HG03457 (cell line): ENCODE results near the gene S100A5.
"Not testable (repeated sequence)": the region's sequence is repeated elsewhere in the genome, so short reads cannot be mapped to it uniquely, and the experiment has no call there.

ENCODE experiments used
- ATAC-seq: cut with Tn5 transposase; IDR thresholded peaks from one replicate; pipeline ENCODE4 v1.9.1; 2021; ENCODE audit warnings: moderate number of reproducible peaks; ENCODE audit not compliant: unreplicated experiment

S100A5 gene

GRCh38 chr1:153535242-153536011 lies 5.3 kb downstream of the S100A5 start, which contains the start of gene S100A6:
TSS of gene S100A6 (minus strand) at chr1:153535991. CDS start at chr1:153535339, 652 bp downstream.
- no peak for ATAC-seq

GRCh38 chr1:153534925-153535241 lies 5.9 kb downstream of the S100A5 start:
- ATAC-seq: no peak

GRCh38 chr1:153534226-153534924 lies 6.4 kb downstream of the S100A5 start:
- no peak for ATAC-seq

- ATAC-seq: no peak
These were observed 7.0 kb downstream of the S100A5 start for GRCh38 chr1:153533689-153534201.

- no peak for ATAC-seq
These were observed 7.8 kb downstream of the S100A5 start for GRCh38 chr1:153532769-153533599.

- no peak for ATAC-seq
These were observed 8.6 kb downstream of the S100A5 start for GRCh38 chr1:153532181-153532580.

- ATAC-seq: no peak
These were observed 9.1 kb downstream of the S100A5 start for GRCh38 chr1:153531638-153532037.

- ATAC-seq: no peak
These were observed 13.1 kb downstream of the S100A5 start for GRCh38 chr1:153527683-153528040.

GRCh38 chr1:153527023-153527682 lies 13.6 kb downstream of the S100A5 start:
- ATAC-seq: no peak

GRCh38 chr1:153526132-153526543 lies 14.6 kb downstream of the S100A5 start:
- ATAC-seq: no peak

GRCh38 chr1:153525088-153525728 lies 15.5 kb downstream of the S100A5 start:
- ATAC-seq: no peak

- ATAC-seq: not testable (repeated sequence)
These were observed 18.2 kb downstream of the S100A5 start for GRCh38 chr1:153522353-153523048.

GRCh38 chr1:153521808-153522207 lies 18.9 kb downstream of the S100A5 start:
- ATAC-seq: not testable (repeated sequence)

- no peak for ATAC-seq
These were observed 19.8 kb downstream of the S100A5 start for GRCh38 chr1:153520818-153521476.

GRCh38 chr1:153520137-153520691 lies 20.5 kb downstream of the S100A5 start:
- ATAC-seq: not testable (repeated sequence)

- no peak for ATAC-seq
These were observed 21.5 kb downstream of the S100A5 start for GRCh38 chr1:153519242-153519641.

- ATAC-seq: no peak
These were observed 25.0 kb downstream of the S100A5 start for GRCh38 chr1:153515504-153516394.

GRCh38 chr1:153513666-153514065 lies 27.1 kb downstream of the S100A5 start:
- no peak for ATAC-seq
